T-helper 1 cell treated with Interleukin-12 subunit alpha and Interleukin-12 subunit beta and Interleukin-4 antibody, amounts not matched to agents 30 μg/mL and 1 μg/mL, for 36 hours (primary cell): ENCODE data around the gene C1orf159.

Source experiments
- H3K27ac Mint-ChIP-seq: one replicate; pipeline ENCODE4 v1.8.0; 2021; ENCODE audit warnings: mild to moderate bottlenecking, mixed read lengths
- H3K27me3 Mint-ChIP-seq: one replicate; pipeline ENCODE4 v1.8.0; 2021; ENCODE audit warnings: low read depth, mixed read lengths
- H3K36me3 Mint-ChIP-seq: one replicate; pipeline ENCODE4 v1.8.0; 2021; ENCODE audit warnings: low read depth, mixed read lengths
- H3K4me1 Mint-ChIP-seq: one replicate; pipeline ENCODE4 v1.8.0; 2021; ENCODE audit warnings: low read depth, mixed read lengths
- H3K4me3 Mint-ChIP-seq: one replicate; pipeline ENCODE4 v1.8.0; 2021; ENCODE audit warnings: mild to moderate bottlenecking, moderate library complexity, mixed read lengths
- H3K9me3 Mint-ChIP-seq: one replicate; pipeline ENCODE4 v1.8.0; 2021; ENCODE audit warnings: mixed read lengths

The C1orf159 gene

GRCh38 chr1:1041873-1042272 is 74.0 kb downstream of the C1orf159 start:
- no peaks in the 10 kb centered on the region for H3K36me3 Mint-ChIP-seq
- H3K27me3 Mint-ChIP-seq, result peaks cover 15% of the 10 kb centered on the region
- H3K4me1 Mint-ChIP-seq, result peaks cover 16% of the 10 kb centered on the region
- no peak overlapping the region for H3K27ac Mint-ChIP-seq
- no peak overlapping the region for H3K4me3 Mint-ChIP-seq
- H3K9me3 Mint-ChIP-seq, result no peaks in the 10 kb centered on the region

GRCh38 chr1:1041092-1041523 is 74.8 kb downstream of the C1orf159 start:
- Mint-ChIP-seq H3K36me3 (no peaks in the 10 kb centered on the region), H3K27me3 (peaks cover 15% of the 10 kb centered on the region), H3K4me1 (peaks cover 16% of the 10 kb centered on the region), H3K4me3 (no peak overlapping the region), H3K27ac (no peak overlapping the region), H3K9me3 (no peaks in the 10 kb centered on the region)

DNA sequence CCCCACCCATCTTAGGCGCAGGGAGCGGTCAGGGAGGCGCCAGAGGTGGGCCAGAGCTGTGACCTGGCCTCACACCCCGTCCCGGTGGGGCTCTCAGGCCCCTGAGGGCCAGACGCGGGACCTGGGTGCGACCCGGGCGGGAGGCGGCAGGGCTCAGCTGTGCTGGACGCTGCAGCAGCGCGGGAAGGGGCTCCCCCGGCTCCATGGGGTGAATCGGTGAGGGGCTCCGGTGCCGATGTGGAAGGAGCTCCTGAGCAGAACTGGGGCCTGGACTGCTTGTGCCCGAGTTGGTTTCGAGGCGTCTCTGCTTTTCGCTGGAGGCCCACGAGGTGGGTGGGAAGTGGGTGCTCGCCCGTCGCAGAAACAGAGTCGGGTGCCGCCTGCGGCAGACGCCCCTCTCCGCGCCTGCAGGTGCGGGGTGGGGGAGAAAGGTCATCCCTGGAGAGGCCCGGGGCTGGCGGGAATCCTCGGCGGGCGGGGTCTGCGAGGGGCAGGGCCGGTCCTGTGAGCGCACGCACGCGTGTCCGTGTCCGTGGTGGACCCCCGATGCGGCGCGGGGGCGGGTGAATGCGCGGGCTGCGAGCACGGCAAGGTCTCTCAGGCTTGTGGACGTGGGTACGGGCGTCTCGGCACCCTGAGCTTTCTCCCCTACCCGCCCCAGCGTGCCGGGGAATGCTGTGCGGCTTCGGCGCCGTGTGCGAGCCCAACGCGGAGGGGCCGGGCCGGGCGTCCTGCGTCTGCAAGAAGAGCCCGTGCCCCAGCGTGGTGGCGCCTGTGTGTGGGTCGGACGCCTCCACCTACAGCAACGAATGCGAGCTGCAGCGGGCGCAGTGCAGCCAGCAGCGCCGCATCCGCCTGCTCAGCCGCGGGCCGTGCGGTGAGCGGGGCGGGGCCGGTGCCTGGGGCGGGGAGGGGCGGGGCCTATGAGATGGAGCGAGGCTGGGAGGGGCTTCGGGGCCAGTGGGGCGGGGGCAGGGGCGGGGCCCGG is 75.6 kb downstream of the C1orf159 start:
- no peak overlapping the region for H3K27ac Mint-ChIP-seq
- H3K27me3 Mint-ChIP-seq, result peaks cover 15% of the 10 kb centered on the region
- H3K36me3 Mint-ChIP-seq, result no peaks in the 10 kb centered on the region
- no peaks in the 10 kb centered on the region for H3K9me3 Mint-ChIP-seq
- peak overlapping the region; percentile 77 for H3K4me3 Mint-ChIP-seq
- peaks cover 16% of the 10 kb centered on the region for H3K4me1 Mint-ChIP-seq

DNA sequence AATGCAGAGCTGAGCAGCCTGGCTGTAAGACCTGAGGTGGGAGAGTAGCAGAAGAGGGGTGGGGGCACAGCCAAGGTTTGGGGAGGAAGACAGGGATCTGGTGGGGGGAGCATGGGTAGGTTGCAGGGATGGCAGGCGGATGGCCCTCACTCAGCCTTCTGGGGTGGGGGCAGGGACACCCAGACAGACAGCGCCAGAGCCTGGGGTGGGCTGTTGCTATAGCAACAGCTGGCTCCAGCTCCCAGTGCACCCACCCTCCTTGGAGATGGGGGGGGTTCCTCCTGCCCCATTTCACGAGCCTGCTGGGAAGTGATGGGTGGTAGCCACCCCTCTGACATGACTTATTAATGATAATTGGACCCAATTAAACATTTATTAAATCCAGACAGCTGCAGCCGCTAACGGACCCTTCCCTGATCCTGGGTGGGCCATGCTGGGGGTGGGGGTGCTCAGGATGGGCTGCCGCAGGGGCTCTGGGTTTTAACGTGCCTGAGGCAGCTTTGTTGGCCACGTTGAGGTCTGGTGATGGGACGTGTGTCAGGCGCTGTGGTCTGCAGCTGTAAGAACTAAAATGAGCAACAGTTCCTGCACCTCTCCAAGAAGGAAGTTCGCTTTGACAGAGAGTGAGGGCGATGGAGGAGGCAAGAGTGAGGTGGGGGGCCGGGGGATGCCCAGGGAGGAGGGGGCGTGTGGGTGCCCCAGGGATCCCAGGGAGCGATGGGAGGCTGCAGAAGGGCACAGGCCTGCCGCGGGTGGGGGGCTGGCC is 76.6 kb downstream of the C1orf159 start:
- H3K9me3 Mint-ChIP-seq, result no peaks in the 10 kb centered on the region
- peak overlapping the region; percentile 77 for H3K4me3 Mint-ChIP-seq
- H3K36me3 Mint-ChIP-seq, result no peaks in the 10 kb centered on the region
- peak overlapping the region; percentile 84 for H3K27ac Mint-ChIP-seq
- peaks cover 18% of the 10 kb centered on the region for H3K27me3 Mint-ChIP-seq
- H3K4me1 Mint-ChIP-seq, result peaks cover 16% of the 10 kb centered on the region

- H3K36me3 Mint-ChIP-seq, result no peaks in the 10 kb centered on the region
- H3K9me3 Mint-ChIP-seq, result no peaks in the 10 kb centered on the region
- H3K27me3 Mint-ChIP-seq, result peaks cover 19% of the 10 kb centered on the region
- peaks cover 16% of the 10 kb centered on the region for H3K4me1 Mint-ChIP-seq
- no peak overlapping the region for H3K27ac Mint-ChIP-seq
- no peak overlapping the region for H3K4me3 Mint-ChIP-seq
These were observed 77.2 kb downstream of the C1orf159 start for GRCh38 chr1:1038694-1039093.

- Mint-ChIP-seq H3K36me3 (no peaks in the 10 kb centered on the region), H3K4me3 (no peak overlapping the region), H3K9me3 (no peaks in the 10 kb centered on the region), H3K4me1 (peaks cover 14% of the 10 kb centered on the region), H3K27me3 (peaks cover 19% of the 10 kb centered on the region), H3K27ac (no peak overlapping the region)
These were observed 78.2 kb downstream of the C1orf159 start for GRCh38 chr1:1037366-1038327.

DNA sequence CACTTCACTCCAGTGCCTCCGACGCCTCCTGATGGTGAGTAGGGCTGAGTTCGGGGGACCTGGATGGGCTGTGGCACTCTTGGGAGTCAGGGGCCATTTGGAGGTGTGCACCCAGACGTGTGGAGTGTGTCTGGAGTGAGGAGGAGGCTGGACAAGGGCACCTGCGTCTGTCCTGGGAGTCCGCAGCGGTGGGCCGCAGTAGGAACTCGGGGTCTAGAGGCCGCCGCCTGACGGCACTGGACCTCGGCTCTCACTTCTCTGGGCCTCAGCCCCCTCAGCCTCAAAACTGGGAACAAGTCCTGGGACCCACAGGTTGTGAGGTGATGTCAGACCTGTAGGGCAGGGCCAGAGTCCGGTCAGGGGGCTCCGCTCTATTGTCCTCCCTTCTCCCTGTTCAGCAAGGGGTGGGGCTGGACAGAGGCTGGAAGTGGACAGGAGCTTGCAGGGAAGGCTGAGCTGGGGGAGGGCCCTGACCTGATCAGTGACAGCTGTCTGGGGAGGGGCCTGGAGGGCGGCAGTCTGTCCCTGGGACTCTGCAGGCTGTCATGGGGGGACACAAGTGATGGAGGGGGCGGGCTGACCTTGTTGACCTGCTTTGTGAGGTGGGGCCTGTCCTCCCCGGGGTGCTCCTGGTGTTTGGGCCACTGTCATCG is 80.5 kb downstream of the C1orf159 start:
- H3K27me3 Mint-ChIP-seq, result peaks cover 25% of the 10 kb centered on the region
- H3K27ac Mint-ChIP-seq, result no peak overlapping the region
- H3K9me3 Mint-ChIP-seq, result no peaks in the 10 kb centered on the region
- no peaks in the 10 kb centered on the region for H3K36me3 Mint-ChIP-seq
- H3K4me3 Mint-ChIP-seq, result no peak overlapping the region
- peaks cover 14% of the 10 kb centered on the region for H3K4me1 Mint-ChIP-seq

DNA sequence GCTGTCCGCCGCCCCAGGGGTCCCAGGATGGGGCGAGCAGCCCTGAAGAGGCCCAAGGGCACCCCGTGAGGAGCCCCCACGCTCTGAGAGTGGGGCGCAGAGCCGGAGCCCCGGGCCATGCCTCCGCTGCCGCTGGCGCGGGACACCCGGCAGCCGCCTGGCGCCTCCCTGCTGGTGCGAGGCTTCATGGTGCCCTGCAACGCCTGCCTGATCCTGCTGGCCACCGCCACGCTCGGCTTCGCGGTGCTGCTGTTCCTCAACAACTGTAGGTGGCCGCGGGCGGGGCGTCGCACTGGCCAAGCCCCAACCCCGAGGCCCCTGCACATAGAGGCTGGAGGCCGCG is 81.5 kb downstream of the C1orf159 start:
- Mint-ChIP-seq H3K27me3 (peaks cover 21% of the 10 kb centered on the region), H3K4me3 (no peak overlapping the region), H3K36me3 (no peaks in the 10 kb centered on the region), H3K27ac (no peak overlapping the region), H3K9me3 (no peaks in the 10 kb centered on the region), H3K4me1 (peaks cover 9% of the 10 kb centered on the region)

- Mint-ChIP-seq H3K9me3 (no peaks in the 10 kb centered on the region), H3K4me3 (peak overlapping the region; percentile 28), H3K27me3 (peaks cover 16% of the 10 kb centered on the region), H3K36me3 (no peaks in the 10 kb centered on the region), H3K27ac (no peak overlapping the region), H3K4me1 (peaks cover 6% of the 10 kb centered on the region)
These were observed 82.0 kb downstream of the C1orf159 start for GRCh38 chr1:1033731-1034438.

- Mint-ChIP-seq H3K4me1 (no peaks in the 10 kb centered on the region), H3K36me3 (no peaks in the 10 kb centered on the region), H3K27me3 (peaks cover 10% of the 10 kb centered on the region), H3K4me3 (peak overlapping the region; percentile 58), H3K27ac (no peak overlapping the region), H3K9me3 (no peaks in the 10 kb centered on the region)
These were observed 82.8 kb downstream of the C1orf159 start for GRCh38 chr1:1033009-1033587.

GRCh38 chr1:1032424-1032823 is 83.5 kb downstream of the C1orf159 start:
- H3K27ac Mint-ChIP-seq, result peak overlapping the region; percentile 65
- no peaks in the 10 kb centered on the region for H3K36me3 Mint-ChIP-seq
- no peaks in the 10 kb centered on the region for H3K4me1 Mint-ChIP-seq
- H3K27me3 Mint-ChIP-seq, result peaks cover 10% of the 10 kb centered on the region
- peak overlapping the region; percentile 62 for H3K4me3 Mint-ChIP-seq
- H3K9me3 Mint-ChIP-seq, result no peaks in the 10 kb centered on the region
